ENCODE data around the gene GRK1.

Gene GRK1

DNA sequence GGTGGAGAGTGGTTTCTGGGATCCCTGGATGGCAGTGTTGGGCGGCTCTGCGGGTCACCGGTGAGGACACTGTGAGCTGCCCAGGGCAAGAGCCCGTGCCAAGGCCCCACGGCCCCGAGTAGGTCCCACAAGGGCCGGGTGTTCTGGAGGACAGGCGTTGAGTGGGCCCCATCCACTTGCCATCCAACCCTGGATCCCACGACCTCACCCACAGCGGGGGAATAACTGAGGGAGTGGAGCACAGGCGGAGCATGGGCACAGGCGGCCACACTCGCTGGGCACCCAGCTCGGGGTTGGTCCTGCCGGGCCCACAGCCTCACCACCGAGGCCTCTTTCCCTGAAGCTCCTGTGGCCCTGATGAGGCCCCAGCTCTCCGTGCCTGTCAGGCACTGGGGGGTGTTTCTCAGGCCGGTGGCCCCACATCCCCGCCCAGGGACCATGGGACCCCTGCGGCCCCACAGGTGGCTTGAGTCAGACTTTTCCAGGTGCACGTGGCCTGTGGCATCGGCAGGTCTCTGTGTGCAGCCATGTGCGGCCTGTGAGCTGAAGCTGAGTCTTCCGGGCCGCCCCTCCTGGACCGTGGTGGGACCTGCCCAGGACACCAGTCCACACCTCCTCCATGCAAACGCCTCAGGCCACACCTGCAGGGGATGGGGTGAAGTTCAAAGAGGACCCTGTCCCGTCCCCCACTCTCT is 108.6 kb downstream of the GRK1 start:
- no peak for DNase-seq (ENCODE audit: low spot score)

DNA sequence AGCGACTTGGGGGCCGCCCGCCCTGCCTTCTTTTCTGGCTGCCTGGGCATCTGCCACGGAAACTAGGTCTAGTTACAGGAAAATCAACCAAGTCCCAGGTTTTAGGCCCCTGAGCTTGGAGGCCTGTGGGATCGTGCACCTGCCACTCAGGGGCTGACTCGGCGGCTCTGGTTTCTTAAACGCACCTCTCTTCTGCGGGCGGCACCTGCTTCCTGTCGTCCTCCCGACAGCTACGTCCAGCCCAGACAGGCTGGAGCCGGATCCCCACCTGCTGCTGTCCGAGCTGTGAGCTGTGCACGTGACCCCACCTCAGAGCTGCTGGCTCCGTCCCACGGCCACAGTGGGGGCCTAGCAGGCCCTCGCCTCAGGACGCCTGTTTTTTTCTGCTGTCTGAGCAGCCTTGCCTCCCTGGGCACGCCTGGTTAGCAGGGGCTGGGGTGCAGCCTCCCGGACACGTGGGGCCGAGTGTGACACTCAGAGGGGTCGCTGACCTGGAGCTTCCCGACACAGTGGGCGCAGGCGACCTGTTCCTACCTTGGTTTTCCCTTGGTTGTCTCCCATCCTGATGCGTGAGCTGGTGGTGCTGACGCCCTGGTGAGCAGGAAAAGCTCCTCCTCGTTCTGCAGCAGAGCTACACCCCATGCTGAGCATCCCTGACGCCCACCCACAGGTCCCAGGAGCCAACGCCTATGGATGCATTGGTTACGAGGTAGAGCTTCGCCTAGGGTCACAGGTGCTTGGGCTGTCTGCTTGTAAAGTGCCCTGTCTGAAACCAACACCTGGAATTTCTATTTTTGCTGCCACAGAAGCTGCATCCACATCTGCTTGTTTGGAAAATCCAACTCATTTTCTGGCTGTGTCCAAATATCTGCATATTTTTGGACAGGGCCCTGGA is 109.5 kb downstream of the GRK1 start:
- DNase-seq (ENCODE audit: low spot score): no peak

DNA sequence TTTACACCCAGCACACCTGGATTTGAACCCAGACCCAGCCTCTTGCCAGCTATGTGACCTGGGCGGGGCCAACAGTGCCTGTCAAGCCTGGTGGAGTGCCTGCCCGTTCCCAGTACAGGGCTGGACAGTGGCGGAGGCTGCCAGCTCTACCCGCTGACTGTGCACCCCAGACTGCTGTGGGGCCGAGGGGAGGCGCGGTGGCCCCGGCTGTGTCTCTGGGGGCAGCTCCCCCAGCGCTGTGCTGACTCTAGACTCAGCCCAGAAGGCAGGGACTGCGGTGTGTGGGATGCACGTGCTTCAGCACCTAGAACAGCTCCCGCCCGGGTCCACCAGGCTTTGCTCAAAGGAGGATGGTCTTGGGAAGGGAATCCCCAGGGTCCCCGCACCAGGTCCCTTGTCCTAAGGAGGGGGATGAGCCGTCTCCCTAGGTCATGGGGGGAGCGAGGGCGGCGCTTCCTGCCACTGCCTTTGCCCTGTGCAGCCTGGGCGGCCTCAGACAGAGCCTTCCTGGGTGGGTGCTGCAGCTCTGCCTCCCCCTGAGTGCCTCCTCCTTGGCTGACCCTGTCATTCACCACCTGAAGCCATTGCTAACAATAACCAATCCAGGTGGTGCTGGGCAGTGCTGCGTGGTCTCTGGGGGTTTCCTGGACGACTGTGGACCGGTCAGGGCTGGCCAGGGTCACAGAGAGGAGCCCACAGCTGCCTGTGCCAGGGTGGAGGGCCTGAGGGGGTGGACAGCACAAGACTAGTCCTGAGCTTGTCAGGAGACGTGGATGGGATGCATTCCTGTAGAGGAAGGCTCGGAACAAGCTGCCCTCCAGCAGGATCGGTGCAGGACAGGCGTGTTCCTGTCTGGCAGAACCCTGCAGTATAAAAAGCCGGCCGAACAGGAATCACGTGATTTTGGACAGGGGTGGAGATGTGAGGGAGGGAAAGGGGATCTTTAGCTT is 110.6 kb downstream of the GRK1 start:
- peak; percentile 74 for DNase-seq (ENCODE audit: low spot score)

DNA sequence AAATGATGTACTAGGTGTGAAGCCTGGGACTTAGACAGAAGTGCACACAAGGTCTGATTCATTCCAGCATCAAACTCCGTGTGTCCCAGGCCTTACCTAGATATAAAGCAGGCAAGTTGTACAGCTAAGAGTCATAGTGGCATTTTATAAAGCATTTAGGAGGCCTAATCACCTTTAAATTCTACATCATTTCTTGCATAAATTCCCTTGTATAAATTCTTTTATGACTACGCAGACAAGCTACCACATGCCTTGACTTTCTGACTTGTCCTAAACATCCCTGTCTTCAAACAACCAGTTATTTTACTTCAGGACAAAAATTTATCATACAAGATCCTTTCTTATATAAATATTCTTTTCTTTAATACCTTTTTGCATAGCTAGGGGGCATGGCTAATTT is 114.6 kb downstream of the GRK1 start:
- DNase-seq (ENCODE audit: low spot score): no peak

DNA sequence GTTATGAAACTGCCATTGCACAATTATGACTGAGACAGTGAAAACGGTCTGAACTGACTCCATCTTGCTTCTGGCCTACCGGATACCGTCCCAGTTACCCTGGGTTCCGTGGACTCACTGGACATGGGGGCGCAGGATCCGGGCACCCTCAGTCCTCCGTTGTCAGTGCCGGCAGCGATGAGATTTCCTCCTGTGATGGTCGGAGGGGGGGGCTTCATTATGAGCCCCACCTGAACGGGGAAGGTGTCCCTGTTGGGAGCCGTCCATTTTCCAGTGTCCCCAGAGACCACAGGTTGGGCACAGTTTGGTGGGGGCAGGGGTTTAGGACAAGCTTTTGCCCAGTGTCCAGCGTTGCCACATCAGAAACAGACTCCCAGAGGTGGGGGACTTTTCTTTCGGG is 115.5 kb downstream of the GRK1 start:
- DNase-seq (ENCODE audit: low spot score): no peak

DNA sequence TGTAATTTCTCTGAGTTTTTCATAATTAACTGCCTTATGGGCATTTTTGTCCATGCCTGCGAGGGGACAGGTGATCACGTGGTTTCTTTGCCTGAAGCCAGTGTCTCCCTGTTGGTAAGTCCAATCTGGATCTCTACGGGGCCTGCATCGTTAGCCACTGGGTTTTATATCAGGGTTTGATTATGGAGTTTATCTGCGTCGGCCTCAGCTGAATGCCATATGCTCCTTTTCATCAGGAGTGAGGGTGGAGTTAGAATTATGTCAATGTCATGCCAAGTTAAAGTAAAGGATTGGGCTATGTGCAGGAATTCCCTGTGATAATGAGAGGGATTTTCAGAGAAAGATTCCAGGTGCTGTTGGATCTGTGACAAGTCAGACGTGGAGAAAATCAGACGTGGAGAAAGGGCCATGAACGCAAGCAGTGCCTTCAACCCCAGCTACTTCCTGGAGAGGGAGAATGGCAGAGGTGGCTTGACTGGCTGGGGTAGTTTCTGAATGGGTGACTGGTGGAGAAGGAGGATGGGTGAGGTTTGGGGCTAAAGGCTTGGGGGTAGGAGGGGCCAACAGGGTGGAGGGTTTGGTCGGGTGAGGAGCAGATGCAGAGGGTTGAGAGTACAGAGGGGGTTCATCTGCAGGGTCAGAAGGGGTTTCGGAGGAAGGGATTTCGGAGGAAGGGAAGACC is 116.3 kb downstream of the GRK1 start:
- DNase-seq (ENCODE audit: low spot score): no peak

DNA sequence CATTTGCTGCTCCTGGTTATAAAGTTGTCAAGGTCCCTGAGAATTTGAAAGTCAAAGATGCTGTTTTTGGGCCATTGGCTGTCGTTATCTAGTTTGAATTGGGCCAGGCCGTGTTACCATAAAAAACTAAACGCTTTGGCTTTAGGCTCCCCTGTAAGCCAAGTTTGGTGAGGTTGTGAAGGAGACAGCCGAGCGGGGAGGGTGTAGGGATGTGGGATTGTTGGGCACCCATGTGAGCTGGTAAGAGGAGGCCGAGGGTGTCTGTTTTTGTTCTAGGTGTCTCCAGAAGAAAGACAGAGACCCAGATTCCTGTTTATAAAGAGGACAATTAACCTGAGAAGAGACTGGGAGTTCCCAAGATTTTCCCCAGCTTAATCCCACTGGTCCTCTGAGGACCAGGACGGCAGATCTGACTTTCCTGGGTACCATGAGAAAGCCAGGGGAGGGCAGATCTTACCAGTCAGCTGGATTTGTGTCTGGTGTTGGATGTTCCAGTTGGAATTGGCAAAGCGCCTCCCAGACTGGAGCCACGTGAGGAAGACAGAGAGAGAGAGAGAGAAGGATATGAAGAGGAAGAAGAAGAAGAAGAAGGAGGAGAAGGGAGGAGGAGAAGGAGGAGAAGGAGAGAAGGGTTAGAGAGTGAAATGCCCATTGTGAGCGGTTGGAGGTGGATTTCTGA is 117.1 kb downstream of the GRK1 start:
- DNase-seq (ENCODE audit: low spot score): no peak

DNA sequence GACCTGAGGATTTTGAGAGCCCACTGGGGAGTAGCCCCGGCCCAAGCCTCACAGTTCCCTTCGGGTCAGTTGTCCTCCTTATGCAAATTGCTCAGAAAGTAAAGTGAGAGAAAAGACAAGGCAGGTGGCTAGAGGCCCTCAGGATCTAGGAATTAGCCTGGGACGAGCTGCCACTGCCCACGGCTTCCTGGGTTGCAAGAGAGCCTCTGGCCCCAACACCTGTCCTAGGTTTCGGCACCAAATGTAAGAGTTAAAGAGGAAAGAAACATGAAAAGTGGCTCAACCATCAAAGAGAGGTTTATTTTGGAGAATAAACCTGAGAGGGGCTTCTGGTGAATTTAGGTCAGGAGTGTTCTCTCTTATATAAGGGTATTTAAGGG is 117.6 kb downstream of the GRK1 start:
- no peak for DNase-seq (ENCODE audit: low spot score)

DNA sequence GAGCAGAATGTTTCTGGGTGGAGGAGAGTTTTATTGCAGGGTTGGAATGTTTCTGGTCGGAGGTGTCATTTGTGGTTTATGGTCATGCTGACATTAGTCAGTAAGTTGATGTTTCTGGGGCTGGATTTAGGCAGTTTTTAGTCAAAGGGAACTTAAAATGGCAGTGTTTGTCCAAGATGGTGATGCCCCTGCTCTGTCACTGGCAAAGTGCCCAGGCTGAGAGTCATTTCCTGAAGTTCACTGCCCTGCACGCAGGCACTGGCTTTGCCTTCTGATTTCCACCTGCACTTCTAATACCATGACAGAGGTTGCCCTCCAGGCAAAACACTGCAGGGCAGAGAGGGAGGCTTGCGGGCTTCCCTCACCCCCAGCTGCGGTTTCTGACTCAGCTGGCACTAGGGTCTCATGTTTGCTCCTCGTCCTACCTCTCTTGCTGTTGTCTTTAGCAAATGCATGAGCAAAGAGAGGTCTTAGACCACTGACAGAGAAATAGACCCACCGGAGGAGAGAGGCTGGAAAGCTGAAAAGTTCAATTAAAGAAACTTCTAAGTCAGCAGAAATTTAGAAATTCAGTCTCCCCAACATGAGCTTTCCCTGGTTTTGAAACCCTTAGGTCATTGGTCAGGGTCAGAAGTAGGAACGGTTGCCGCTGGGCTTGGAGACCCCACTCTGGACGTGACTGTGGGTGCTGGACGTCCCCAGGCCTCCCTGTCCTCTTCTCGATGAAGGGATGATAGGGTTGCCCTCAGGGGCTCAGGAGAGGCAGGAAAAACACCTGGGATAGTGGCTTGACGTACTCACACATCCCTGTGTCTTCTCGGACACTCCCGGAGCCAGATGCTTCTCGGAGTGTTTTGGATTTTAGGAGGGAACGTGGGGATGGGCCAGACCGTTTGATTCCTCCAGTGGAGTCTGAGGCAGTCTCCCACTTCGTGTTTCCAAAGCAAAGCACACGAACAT is 118.3 kb downstream of the GRK1 start:
- DNase-seq (ENCODE audit: low spot score): peak; percentile 56

DNA sequence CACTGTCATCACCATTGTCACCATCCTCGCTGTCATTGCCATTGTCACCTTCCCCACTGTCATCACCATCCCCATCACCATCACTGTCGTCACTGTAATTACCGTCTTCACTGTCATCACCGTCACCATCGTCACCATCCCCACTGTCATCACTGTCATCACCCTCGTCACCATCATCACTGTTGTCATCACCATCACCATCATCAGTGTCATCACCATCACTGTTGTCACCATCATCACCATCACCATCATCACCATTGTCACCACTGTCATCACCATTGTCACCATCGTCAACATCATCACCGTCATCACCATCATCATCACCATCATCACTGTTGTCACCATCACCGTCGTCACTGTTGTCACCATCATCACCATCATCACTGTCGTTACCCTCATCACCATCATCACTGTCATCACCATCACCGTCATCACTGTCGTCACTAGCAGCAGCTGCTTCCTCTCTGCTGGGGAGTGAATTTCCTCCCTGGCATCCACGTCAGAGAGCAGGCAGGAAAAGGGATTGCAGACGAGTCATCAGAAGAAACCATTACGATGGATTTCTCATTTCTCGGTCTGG is 119.3 kb downstream of the GRK1 start:
- no peak for DNase-seq (ENCODE audit: low spot score)

Data from AG20443 (cell line).